Activated CD8-positive, alpha-beta memory T cell treated with anti-CD3 and anti-CD28 coated beads, Interleukin-2, amount 50 U/mL, for 4 hours (primary cell): ENCODE measurements around the gene PRKAG2.

Experiments used
- DNase-seq: peaks from one replicate; pipeline ENCODE4 v3.0.0-alpha.2; 2020

PRKAG2 gene

GRCh38 chr7:151705636-151706276 lies 171.2 kb downstream of the PRKAG2 start:
- DNase-seq = peak; percentile 25

- no peak for DNase-seq
Observed at GRCh38 chr7:151704960-151705635, 171.8 kb downstream of the PRKAG2 start.

DNA sequence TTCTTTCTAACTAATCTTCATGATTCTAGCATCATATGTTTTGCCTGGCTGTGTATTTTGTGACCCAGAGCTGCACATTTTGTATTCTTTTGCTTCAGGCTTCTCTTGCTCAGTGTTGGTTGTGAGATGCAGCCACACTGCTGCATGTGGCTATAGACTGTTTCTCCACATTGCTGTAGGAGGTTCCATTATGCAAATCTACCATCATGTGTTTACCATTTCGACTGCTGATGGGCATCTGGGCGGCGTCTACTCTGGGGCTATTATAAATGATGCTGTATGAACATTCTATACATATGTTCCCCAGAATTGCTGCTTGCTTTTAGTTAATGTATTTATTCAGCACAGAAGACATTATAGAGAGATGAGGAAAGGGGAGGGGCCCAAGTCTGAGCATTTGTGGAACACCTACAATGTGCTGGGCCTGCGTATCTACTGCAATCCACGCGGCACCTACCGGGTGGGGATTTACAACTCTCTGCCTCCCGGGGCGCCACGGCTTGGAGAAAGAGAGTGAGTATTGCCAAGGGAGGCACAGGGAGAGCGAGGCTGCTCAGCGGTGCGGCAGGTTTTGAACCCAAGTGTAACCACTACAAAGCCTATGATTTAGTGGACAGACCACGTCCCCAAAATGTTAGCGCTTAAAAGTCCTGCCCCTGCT lies 172.5 kb downstream of the PRKAG2 start:
- DNase-seq = no peak

GRCh38 chr7:151702961-151703360 lies 174.0 kb downstream of the PRKAG2 start:
- DNase-seq = no peak

DNA sequence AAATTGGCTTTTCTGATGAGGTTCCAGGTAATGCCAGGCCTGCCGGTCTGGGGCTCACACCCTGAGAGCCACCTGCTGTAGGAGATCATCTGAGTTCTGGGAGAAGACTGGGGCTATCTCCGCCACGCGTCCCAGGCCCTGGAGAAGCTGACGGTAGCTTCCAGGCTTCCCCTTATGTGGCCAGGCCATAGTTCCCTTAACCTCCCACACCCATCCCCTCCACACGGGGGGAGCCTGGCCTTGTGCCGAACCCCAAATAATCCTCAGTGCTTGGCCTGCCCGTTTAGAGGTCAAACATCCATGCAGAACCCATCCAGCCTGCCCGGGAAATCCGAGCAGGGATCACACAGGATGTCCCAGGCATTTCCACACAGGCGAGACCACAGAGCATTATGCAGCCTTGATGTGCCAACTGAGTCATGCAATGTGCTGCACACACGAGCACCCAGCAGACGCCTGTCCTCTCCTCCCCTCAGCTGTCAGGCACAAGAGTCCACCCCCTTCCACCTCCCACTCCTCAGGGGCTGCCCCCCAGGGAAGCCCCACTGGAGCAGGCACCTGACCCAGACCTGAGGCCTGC lies 176.2 kb downstream of the PRKAG2 start:
- DNase-seq = no peak

- no peak for DNase-seq
Observed at GRCh38 chr7:151699928-151700319, 177.0 kb downstream of the PRKAG2 start.

DNA sequence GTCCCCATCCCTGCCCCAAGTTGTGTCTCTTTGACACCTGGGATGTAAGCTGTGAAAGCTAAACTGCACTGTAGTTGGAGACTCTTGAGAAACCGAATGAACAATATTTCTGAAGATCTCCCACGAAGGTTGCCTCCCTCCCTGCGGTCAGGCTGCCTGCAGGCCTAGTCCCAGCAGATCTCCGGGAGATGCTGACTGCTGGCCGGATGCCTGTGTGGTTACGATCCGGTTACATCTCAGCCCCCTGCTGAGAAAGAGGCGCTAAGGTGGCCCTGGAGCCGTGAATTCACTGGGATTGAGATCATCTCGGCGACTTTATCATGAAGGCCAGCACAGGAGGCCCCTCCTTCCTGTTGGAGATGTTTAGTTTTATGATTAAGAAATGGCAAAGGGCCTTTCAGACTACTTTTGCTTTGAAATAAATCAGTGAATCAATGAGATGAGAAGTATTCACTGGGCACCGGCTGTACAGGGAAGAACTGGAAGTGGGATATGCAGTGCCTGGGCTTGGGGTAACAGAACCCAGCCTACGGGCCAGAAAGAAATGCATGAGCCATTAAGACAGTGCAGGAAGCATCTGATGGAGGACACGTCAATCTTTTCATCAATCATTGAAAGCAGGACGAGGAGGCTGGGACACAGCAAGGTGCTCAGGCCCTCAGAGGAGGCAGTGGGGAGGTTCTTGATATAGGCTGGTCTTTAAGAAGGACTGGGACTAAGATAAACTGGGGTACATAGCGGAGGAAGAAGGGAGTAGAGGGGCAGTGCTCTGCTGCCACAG lies 177.6 kb downstream of the PRKAG2 start:
- no peak for DNase-seq

- no peak for DNase-seq
Observed at GRCh38 chr7:151697942-151698341, 179.0 kb downstream of the PRKAG2 start.

DNA sequence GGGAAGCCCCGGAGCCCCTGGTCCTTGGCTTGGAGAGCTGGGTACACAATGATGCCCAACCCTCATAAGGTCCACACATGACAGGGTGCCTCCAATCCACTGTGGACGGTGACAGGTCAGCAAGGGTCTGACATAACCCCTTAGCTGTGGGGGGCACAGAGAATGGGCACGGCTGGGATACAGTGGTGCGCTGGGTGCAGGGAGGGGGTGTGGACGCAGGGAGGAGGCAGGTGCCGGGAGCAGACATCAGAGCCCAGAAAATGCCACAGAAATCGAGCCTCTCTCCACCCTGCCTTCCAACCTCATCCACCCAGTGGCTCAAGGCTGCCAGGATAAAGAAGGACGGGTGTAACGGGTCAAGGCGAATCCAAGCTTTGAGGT lies 179.4 kb downstream of the PRKAG2 start:
- no peak for DNase-seq

- no peak for DNase-seq
Observed at GRCh38 chr7:151696721-151697514, 180.0 kb downstream of the PRKAG2 start.

DNA sequence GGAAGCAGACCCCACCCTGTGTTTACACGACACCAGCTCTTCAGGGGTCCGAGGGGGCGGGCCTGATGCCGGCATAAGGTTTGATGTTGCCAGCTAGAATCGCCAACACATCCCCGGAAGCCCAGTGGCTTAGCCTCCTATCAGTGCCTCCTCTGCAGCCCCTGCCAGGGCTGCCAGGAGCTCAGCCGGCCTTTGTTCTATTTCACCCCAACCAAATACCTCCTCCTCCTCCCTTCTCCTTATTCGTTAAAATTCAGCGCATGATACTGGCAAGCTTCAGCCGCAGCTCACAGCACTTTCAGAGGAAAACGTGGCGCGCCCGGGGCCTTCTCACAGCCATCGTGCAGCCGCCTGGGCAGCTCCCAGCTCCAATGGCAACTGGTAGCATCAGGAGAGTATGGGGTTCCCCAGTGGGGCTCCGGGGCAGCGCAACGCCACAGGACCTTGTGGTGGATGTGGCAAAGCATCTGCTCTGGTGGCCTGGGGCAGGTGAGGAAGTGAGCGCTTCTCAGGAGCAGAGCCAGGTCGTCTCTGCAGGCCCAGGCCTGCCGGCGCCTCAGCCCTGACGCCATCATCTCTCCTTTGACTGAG lies 180.9 kb downstream of the PRKAG2 start:
- DNase-seq = no peak

- no peak for DNase-seq
Observed at GRCh38 chr7:151694828-151695580, 181.9 kb downstream of the PRKAG2 start.

GRCh38 chr7:151694441-151694827 lies 182.5 kb downstream of the PRKAG2 start:
- DNase-seq = no peak

DNA sequence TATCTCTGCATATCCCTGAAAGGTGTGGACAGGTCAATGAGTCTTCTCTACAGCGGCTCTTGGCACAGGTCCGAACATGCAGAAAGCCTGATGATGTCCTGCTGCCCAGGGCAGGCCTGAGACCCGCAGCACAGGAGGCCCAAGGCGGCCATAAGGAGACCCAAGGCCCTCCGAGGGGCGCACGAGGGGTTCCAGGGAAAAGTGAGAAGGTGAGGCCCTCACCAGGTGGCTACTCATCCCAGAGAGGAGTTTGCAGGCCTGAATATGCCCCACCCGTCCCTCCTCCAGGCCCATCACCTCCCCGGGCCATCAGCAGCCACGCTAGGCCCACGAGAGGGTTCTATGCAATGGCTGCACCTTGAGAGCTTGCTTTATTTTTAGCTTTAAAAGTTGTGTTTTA lies 183.8 kb downstream of the PRKAG2 start:
- DNase-seq = no peak

DNA sequence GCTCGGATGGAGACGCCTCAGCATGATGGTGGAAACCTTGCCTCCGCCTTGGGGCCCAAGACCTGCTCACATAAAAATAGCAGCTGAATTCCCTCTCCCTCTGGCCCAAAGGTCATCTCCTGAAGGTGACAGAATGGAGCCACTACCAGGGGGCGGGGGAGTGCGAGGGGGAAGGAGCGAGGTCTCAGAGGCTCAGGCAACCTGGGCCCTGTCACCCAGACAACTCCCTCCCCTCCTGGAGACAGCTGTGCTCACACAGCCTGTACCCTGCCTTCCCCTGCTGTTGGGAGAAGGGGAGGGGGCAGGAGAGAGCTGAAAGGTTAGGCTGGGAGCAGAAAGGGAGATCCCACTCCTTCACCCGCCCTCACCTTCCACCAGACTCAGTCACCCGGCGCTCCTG lies 184.2 kb downstream of the PRKAG2 start:
- DNase-seq = no peak

- no peak for DNase-seq
Observed at GRCh38 chr7:151691449-151691848, 185.5 kb downstream of the PRKAG2 start.

DNA sequence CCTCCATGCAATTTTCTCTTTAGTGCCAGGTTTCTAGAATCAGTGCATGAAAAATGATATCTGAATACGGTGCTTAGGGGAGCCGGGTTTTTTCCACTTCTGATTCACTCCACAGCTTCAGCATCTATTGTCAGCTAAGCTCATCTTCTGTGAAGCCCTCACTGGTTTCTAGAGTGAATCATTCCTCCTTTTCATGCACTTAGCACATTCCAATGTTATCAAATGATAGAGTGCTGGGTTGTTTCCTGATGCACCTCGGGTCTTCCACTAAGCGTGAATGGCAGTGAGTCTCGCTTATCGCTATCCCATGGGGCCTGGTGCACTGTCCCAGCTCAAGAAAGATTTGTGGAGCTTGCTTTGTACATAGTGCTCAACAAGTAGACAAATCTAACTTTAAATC lies 186.3 kb downstream of the PRKAG2 start:
- no peak for DNase-seq

DNA sequence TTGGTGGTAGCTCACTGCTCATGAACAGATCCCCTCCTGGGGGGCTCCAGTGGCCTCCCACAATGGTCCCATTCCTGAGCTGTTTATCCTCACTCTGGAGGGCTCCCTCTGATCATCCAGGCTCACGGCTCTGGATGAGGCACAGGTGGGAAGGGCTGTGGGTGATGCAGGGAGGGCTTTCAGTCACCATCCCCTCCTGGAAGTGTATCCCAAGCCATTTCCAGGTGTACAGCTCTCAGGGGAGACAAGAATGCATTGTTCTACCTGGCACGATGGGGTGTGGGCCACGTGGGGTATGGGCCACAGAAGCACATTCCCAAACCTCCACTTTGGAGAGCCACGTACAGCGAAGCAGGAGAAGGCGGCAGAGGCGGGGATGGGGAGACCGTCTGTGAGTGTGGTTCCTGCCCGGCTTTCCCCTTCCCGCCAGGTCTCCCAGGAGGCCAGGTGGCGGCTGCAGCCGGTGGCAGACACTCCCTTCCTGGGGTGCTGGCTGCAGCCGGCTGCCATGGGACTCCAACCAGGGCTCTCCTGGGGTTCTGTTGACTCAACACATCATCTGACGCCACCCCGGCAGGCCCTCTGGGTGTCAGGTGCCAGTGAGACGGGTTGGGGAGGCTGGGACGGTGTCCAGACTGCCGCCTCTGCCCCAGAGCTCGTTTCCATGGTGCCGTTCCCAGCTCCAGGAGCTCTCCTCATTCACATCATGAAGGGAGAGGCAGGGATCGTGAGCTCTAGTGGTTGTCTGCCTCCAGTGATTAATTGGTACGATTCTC lies 187.5 kb downstream of the PRKAG2 start:
- no peak for DNase-seq

- DNase-seq = no peak
Observed at GRCh38 chr7:151688236-151688780, 188.6 kb downstream of the PRKAG2 start.
